Measurements from ENCODE around the gene PLD5. TPM values are rescaled to one million over a fixed set of nuclear protein-coding genes. Genes with fewer than 3 reads are reported as not detected.

Gene PLD5
- total RNA-seq, 1 experiment from 2014 or later: 9.2 TPM

GRCh38 chr1:242146652-242147051 is 377.8 kb downstream of the PLD5 start:
- intact Hi-C loops (cut with micrococcal nuclease; ENCODE audit: unreplicated experiment): no loop called here
- H3K36me3 ChIP-seq (ENCODE audit: insufficient read depth, low read length, poor library complexity, severe bottlenecking): no peaks in the 10 kb centered on the region
- no peak overlapping the region for H3K4me3 ChIP-seq (ENCODE audit: low read depth, low read length, poor library complexity, severe bottlenecking)
- no peaks in the 10 kb centered on the region for H3K4me1 ChIP-seq (ENCODE audit: insufficient read depth, low read length, poor library complexity, severe bottlenecking)
- no TSS peak for BruUV-seq (replicated peaks)
- TF ChIP-seq EZH2 (IDR thresholded peaks at IDR 0.05; ENCODE audit: borderline replicate concordance, low read depth, low read length, poor library complexity, severe bottlenecking) (no peak), CTCF (conservative IDR thresholded peaks at IDR 0.05; ENCODE audit: low read depth, low read length) (no peak)
- ChIA-PET CTCF (no interaction called here), POLR2A (ENCODE audit: low non-redundant PET) (no interaction called here)
- no peaks in the 10 kb centered on the region for H3K27me3 ChIP-seq (replicated peaks; ENCODE audit: insufficient read depth, low read depth, low read length, poor library complexity)
- H3K27ac ChIP-seq (ENCODE audit: low read depth, low read length, poor library complexity, severe bottlenecking): no peak overlapping the region
- H3K9me3 ChIP-seq (ENCODE audit: low read depth, low read length, poor library complexity, severe bottlenecking): no peaks in the 10 kb centered on the region
- DNase-seq (ENCODE audit: low spot score): no peak

- H3K27me3 ChIP-seq (replicated peaks; ENCODE audit: insufficient read depth, low read depth, low read length, poor library complexity): no peaks in the 10 kb centered on the region
- H3K36me3 ChIP-seq (ENCODE audit: insufficient read depth, low read length, poor library complexity, severe bottlenecking): no peaks in the 10 kb centered on the region
- POLR2A ChIA-PET (ENCODE audit: low non-redundant PET): no interaction called here
- no peak for TF ChIP-seq CTCF (conservative IDR thresholded peaks at IDR 0.05; ENCODE audit: low read depth, low read length)
- TF ChIP-seq EZH2 (IDR thresholded peaks at IDR 0.05; ENCODE audit: borderline replicate concordance, low read depth, low read length, poor library complexity, severe bottlenecking): no peak
- H3K4me1 ChIP-seq (ENCODE audit: insufficient read depth, low read length, poor library complexity, severe bottlenecking): no peaks in the 10 kb centered on the region
- intact Hi-C loops (cut with micrococcal nuclease; ENCODE audit: unreplicated experiment): no loop called here
- H3K27ac ChIP-seq (ENCODE audit: low read depth, low read length, poor library complexity, severe bottlenecking): no peak overlapping the region
- H3K9me3 ChIP-seq (ENCODE audit: low read depth, low read length, poor library complexity, severe bottlenecking): no peaks in the 10 kb centered on the region
- CTCF ChIA-PET: no interaction called here
- DNase-seq (ENCODE audit: low spot score): no peak
- H3K4me3 ChIP-seq (ENCODE audit: low read depth, low read length, poor library complexity, severe bottlenecking): no peak overlapping the region
- no TSS peak for BruUV-seq (replicated peaks)
Measured at GRCh38 chr1:242140836-242141235, 383.7 kb downstream of the PLD5 start.

- Histone ChIP-seq H3K4me1 (ENCODE audit: insufficient read depth, low read length, poor library complexity, severe bottlenecking) (no peaks in the 10 kb centered on the region), H3K9me3 (ENCODE audit: low read depth, low read length, poor library complexity, severe bottlenecking) (no peaks in the 10 kb centered on the region), H3K4me3 (ENCODE audit: low read depth, low read length, poor library complexity, severe bottlenecking) (no peak overlapping the region), H3K36me3 (ENCODE audit: insufficient read depth, low read length, poor library complexity, severe bottlenecking) (no peaks in the 10 kb centered on the region), H3K27me3 (replicated peaks; ENCODE audit: insufficient read depth, low read depth, low read length, poor library complexity) (no peaks in the 10 kb centered on the region), H3K27ac (ENCODE audit: low read depth, low read length, poor library complexity, severe bottlenecking) (no peak overlapping the region)
- DNase-seq (ENCODE audit: low spot score): no peak
- TF ChIP-seq CTCF (conservative IDR thresholded peaks at IDR 0.05; ENCODE audit: low read depth, low read length) (no peak), EZH2 (IDR thresholded peaks at IDR 0.05; ENCODE audit: borderline replicate concordance, low read depth, low read length, poor library complexity, severe bottlenecking) (no peak)
- CTCF ChIA-PET: no interaction called here
- POLR2A ChIA-PET (ENCODE audit: low non-redundant PET): no interaction called here
- BruUV-seq (replicated peaks): no TSS peak
- intact Hi-C loops (cut with micrococcal nuclease; ENCODE audit: unreplicated experiment): no loop called here
Measured at GRCh38 chr1:242139986-242140385, 384.5 kb downstream of the PLD5 start.
